NCI-H2196 treated with DMSO at 0.1 percent for 48 hours (cell line): ENCODE measurements around the gene NOX3.

Source experiments
- DNase-seq: peaks from one replicate; lab custom pipeline; 2025; ENCODE audit not compliant: unreplicated experiment; lab: John Stamatoyannopoulos, UW

NOX3 gene

GRCh38 chr6:155402656-155403304 lies 52.9 kb downstream of the NOX3 start:
- no peak for DNase-seq

DNA sequence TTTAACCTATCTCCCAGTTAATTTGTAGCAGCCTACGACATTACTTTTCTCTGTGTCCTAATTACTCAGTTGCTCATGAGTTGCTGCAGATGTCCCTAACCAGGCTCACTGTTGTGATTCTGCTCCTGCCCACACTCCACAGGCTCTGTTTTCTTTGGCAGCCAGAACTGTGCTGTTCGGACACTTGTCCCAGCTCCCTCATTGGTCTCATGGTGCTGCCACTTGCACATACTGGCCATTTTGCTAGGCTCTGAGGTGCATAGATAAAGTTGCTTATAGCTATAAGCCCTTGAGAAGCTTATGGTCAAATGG lies 55.0 kb downstream of the NOX3 start:
- no peak for DNase-seq

DNA sequence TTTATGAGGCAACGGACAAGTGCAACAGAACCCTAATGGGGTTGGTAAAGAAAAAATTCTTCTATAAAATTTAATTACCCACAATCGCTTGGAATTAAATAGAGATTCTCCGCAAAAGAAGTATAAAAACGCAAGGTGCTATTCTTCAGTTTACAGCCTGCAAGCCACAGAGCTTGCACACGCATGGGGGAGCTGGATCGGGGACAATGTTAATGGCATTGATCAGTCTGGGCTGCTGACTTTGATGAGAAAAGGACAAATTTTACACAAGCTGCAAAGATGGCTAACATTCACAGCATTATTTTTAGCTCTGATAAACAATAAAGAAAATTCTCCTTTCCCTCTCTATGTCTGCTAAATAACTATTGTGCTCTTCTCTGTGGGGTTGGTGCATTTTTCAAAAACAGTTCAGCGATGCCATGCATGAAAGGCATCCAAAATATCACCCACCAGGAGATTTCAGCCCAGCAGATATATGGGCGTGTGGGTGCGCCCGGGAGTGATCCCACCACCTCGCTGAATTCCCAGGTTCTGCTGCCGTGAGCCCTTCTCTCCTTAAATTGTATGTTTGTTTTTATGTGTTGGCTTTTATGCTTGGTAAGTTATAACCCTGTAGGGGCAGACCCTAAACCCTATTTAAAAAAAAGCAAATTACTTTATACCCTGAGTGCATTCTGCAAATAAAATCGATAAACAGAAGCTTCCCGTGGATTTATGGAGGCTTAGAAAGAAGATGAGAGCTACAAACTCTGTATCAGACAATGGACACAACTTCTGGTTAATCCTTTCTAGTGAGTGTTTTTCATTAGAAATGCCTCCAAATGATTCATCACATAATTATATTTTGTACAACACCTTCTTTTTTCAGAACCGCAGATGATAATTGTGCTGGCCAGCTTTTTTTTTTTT lies 55.6 kb downstream of the NOX3 start:
- no peak for DNase-seq

- no peak for DNase-seq
Measured at GRCh38 chr6:155399062-155399744, 56.4 kb downstream of the NOX3 start.

DNA sequence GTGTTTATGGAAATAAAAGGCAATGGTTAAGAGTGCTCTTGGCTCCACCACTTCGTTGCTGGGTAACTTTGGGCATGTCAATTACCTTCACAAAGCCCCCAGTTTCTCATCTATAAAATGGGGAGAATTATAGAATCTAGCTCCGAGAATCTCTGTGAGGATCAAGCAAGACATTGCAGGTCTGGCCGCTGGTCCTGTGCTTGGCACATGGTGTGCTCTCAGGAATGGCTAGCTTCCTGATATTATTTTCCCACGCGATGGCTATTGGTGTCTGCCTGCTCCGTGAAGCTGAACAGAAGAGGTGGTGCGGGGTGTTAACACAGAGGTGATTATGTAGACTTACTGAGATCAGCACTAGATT lies 57.0 kb downstream of the NOX3 start:
- no peak for DNase-seq

DNA sequence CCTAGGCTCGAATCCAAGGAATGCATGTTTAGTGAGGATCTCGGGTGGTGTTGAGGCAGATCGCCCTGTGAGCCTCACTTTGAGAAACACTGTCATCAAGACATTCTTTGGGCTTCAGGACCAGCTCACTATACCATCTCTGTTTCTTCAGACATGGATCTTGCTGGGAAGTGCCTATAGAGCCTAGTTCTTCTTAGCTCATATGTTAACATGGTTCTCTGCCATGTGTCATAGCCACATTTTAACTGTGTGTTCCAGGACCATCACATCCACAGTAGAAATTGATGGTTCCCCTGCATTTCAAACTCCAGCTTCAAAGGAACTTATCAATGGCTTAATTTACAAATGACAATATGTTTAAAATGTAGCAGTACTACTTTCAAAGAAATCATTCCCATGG lies 57.4 kb downstream of the NOX3 start:
- DNase-seq, result no peak

GRCh38 chr6:155397172-155397705 lies 58.4 kb downstream of the NOX3 start:
- DNase-seq, result no peak

GRCh38 chr6:155396605-155397004 lies 59.0 kb downstream of the NOX3 start:
- DNase-seq, result no peak

DNA sequence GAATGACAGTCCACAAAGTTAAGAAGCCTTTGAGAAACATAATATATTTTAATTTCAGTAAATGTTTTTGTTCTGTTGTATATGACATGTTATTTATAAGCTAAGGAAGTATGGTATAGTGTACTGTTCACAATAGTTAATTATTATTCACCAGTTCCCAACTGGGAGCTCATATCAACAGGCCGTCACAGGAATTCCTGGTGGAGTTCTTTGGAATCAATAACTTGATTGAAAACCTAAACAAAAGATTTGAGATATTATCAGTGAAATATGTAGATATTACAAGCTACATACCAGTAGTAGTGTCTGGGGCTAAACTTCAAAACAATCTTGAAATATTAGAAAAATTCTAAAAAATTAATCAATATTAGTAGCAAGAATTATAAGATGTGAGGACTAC lies 60.3 kb downstream of the NOX3 start:
- no peak for DNase-seq

GRCh38 chr6:155389130-155389529 lies 66.5 kb downstream of the NOX3 start:
- DNase-seq, result no peak

GRCh38 chr6:155388591-155388990 lies 67.0 kb downstream of the NOX3 start:
- DNase-seq, result no peak

- DNase-seq, result no peak
Measured at GRCh38 chr6:155387481-155387880, 68.2 kb downstream of the NOX3 start.

DNA sequence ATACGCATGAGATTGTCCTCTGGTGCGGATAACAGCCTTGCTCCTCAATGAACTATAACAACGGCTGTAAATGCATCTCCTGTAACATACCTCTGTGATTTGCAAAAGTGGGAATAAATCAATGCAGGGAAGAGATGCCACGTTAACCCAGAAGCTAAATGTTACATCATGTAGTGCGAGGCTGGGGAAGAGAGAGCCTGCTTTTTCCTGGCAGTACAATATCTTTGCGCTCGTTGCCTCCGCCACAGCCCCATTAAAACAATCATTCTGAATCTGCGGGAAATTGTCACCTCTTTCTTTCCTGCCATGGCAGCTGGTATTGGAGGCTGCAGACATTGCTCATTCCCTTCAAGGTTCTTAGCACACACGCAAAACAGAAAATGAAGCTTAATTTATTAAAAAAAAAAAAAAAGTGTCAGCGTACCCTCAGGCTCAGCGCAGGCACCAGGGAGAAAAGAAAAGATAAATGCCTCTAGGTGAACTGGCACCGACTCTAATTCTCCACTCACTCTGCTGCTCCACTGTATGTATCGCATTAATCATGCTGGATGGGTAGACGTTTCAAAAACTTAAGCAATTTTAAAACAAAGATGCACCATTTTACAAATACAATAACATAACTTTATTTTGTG lies 71.2 kb downstream of the NOX3 start:
- DNase-seq, result no peak

DNA sequence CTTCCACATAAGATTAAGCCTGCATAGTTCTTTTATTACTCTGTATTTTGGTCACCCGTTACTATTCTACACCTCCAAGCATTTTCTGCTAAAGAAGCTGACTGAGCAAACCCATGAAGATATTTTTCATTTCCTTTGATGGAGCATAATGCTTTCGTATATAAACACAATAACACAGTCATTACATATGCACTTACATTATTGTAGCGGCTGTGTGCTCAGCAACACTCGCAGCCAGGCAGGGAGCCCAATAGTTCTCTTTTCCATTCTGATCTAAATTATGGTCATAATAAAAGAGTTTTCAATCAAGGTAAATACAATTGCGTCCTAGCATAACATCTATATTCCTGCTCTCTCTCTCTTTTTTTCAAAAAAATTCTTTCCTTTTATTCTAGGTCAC lies 71.7 kb downstream of the NOX3 start:
- DNase-seq, result no peak

GRCh38 chr6:155382338-155382685 lies 73.3 kb downstream of the NOX3 start:
- DNase-seq, result no peak

- DNase-seq, result no peak
Measured at GRCh38 chr6:155381673-155382337, 73.8 kb downstream of the NOX3 start.

GRCh38 chr6:155380666-155381332 lies 74.8 kb downstream of the NOX3 start:
- no peak for DNase-seq

GRCh38 chr6:155378724-155379123 lies 76.9 kb downstream of the NOX3 start:
- no peak for DNase-seq

GRCh38 chr6:155378276-155378675 lies 77.4 kb downstream of the NOX3 start:
- no peak for DNase-seq

- no peak for DNase-seq
Measured at GRCh38 chr6:155377061-155377460, 78.6 kb downstream of the NOX3 start.
